Activated CD4-positive, alpha-beta T cell treated with anti-CD3 and anti-CD28 coated beads, Interleukin-2, amount 50 U/mL, for 48 hours (primary cell): ENCODE data around the gene ACAN.
A peak's percentile ranks its signal among the peaks of the same experiment; 100 is the strongest.

Experiments used
- DNase-seq, 2 experiments: peaks; one replicate each; pipeline ENCODE4 v3.0.0-alpha.2; 2020

Gene ACAN

GRCh38 chr15:88904624-88905327 is 101.5 kb downstream of the ACAN start:
- DNase-seq = peak; percentile 93 to 94

GRCh38 chr15:88905576-88905975 is 102.3 kb downstream of the ACAN start:
- DNase-seq = no peak

- no peak for DNase-seq
These were observed 102.9 kb downstream of the ACAN start for GRCh38 chr15:88906130-88906529.

GRCh38 chr15:88906551-88906950 is 103.3 kb downstream of the ACAN start:
- DNase-seq = no peak

- DNase-seq = no peak
These were observed 103.9 kb downstream of the ACAN start for GRCh38 chr15:88907111-88907510.

- no peak for DNase-seq
These were observed 104.9 kb downstream of the ACAN start for GRCh38 chr15:88908123-88908522.

GRCh38 chr15:88908697-88909621 is 105.7 kb downstream of the ACAN start:
- DNase-seq = no peak

GRCh38 chr15:88909956-88910831 is 107.0 kb downstream of the ACAN start:
- DNase-seq = no peak

- no peak for DNase-seq
These were observed 108.5 kb downstream of the ACAN start for GRCh38 chr15:88911766-88912118.

GRCh38 chr15:88912500-88912921 is 109.3 kb downstream of the ACAN start:
- DNase-seq = no peak

- DNase-seq = peak; percentile 74 to 78
These were observed 110.0 kb downstream of the ACAN start, which contains the start of gene MFGE8 for GRCh38 chr15:88913017-88913849. TSS of gene MFGE8 (minus strand) at chr15:88913379. CDS start at chr15:88913319, 60 bp downstream.

GRCh38 chr15:88913850-88914169 is 110.6 kb downstream of the ACAN start:
- no peak for DNase-seq

- no peak for DNase-seq
These were observed 112.1 kb downstream of the ACAN start for GRCh38 chr15:88915354-88915753.

GRCh38 chr15:88917760-88918159 is 114.5 kb downstream of the ACAN start:
- DNase-seq = no peak

GRCh38 chr15:88918738-88919137 is 115.5 kb downstream of the ACAN start:
- peak; percentile 56 to 65 for DNase-seq

- no peak for DNase-seq
These were observed 117.1 kb downstream of the ACAN start for GRCh38 chr15:88920186-88920891.

GRCh38 chr15:88920892-88921435 is 117.7 kb downstream of the ACAN start:
- peak; percentile 51 to 56 for DNase-seq
